ENCODE data around the gene ACTL8. TPM values are rescaled to one million over a fixed set of nuclear protein-coding genes. Genes with fewer than 3 reads are reported as not detected.

ACTL8 gene
- total and polyA plus RNA-seq, 2 experiments from 2014 or later, result 0.34 TPM; not detected in 1

DNA sequence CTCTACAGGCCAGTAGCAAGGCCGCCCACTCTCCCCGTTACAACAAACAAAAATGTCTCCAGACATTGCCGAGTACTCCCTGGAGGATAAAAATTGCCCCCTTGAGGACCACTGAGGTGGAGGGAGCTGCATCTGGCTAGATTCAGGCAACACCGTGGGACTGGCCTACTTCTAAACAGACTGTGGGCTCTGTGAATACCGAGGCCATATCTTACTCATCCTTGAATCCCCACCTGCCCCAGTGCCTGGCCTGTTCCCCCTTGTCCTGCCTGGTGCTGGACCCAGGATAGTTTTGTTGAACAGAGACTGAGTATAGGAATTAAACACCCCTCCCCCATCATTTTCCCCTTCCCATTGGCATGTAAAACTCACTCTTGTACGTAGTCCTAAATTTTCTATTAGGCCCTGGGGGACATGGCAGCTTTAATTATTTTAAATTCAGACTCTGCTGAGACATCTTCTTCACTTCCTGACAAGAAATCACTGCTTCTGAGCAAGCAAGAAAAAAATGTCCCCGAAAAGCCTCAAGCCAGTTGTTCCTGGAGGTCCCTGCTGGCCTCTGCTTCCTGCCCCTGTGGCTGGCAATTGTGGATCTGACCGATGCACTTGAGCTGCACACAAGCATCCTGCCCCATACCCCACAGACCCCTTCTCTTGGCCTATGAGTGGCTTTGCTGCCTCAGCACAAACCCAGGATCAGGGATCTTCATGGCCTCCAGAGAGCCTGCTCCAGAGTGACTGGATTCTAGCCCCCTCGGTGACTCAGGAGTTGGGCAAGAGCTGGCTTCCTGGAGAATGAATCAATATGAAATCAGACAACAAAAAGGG lies 111.0 kb downstream of the ACTL8 start:
- TF ChIP-seq EZH2phosphoT487 (IDR thresholded peaks at IDR 0.05; ENCODE audit: low read depth, severe bottlenecking, unreplicated experiment) (no peak), EZH2 (IDR thresholded peaks at IDR 0.05; ENCODE audit: borderline replicate concordance) (no peak)
- TF ChIP-seq, protein P1, sequence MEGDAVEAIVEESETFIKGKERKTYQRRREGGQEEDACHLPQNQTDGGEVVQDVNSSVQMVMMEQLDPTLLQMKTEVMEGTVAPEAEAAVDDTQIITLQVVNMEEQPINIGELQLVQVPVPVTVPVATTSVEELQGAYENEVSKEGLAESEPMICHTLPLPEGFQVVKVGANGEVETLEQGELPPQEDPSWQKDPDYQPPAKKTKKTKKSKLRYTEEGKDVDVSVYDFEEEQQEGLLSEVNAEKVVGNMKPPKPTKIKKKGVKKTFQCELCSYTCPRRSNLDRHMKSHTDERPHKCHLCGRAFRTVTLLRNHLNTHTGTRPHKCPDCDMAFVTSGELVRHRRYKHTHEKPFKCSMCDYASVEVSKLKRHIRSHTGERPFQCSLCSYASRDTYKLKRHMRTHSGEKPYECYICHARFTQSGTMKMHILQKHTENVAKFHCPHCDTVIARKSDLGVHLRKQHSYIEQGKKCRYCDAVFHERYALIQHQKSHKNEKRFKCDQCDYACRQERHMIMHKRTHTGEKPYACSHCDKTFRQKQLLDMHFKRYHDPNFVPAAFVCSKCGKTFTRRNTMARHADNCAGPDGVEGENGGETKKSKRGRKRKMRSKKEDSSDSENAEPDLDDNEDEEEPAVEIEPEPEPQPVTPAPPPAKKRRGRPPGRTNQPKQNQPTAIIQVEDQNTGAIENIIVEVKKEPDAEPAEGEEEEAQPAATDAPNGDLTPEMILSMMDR (IDR thresholded peaks at IDR 0.05; ENCODE audit: poor library complexity), result no peak
- no peak overlapping the region for H3K4me2 ChIP-seq
- no peaks in the 10 kb centered on the region for H3K4me1 ChIP-seq (ENCODE audit: insufficient read depth)
- H3K27ac ChIP-seq, result no peak overlapping the region
- H3K4me3 ChIP-seq, result no peak overlapping the region
- peak; percentile 39 for DNase-seq (ENCODE audit: low spot score)
- no peaks in the 10 kb centered on the region for H3K9me3 ChIP-seq (ENCODE audit: low read depth)
- no peaks in the 10 kb centered on the region for H3K36me3 ChIP-seq (replicated peaks; ENCODE audit: insufficient read depth, low read depth)
- H4K20me1 ChIP-seq (ENCODE audit: insufficient read depth, poor library complexity, severe bottlenecking), result no peaks in the 10 kb centered on the region
- H3K79me2 ChIP-seq, result no peaks in the 10 kb centered on the region
- no peaks in the 10 kb centered on the region for H3K27me3 ChIP-seq
- WGBS (ENCODE audit: low lambda C conversion rate, missing lambda C conversion rate), result 81% methylated on average over 9 of the region's 9 CpGs
- H3K9me2 ChIP-seq (replicated peaks; ENCODE audit: insufficient read depth), result no peaks in the 10 kb centered on the region
- no peak overlapping the region for H2AFZ ChIP-seq

DNA sequence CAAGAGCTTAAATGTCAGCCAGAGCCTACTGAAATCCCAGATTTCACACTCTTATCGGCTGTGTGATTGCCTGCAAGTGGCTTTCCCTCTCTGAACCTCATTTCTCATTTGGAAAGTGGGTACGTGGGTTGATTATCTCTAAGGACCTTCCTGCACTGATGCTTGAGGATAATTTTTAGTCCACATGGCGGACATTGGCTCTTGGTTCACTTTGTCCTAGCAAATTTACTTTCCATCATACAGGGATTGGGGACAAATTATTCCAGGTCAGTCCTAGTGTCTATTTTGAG lies 111.6 kb downstream of the ACTL8 start:
- Histone ChIP-seq H3K9me2 (replicated peaks; ENCODE audit: insufficient read depth) (no peaks in the 10 kb centered on the region), H3K27ac (no peak overlapping the region), H3K36me3 (replicated peaks; ENCODE audit: insufficient read depth, low read depth) (no peaks in the 10 kb centered on the region), H3K79me2 (no peaks in the 10 kb centered on the region), H3K9me3 (ENCODE audit: low read depth) (no peaks in the 10 kb centered on the region), H2AFZ (no peak overlapping the region), H3K27me3 (no peaks in the 10 kb centered on the region), H4K20me1 (ENCODE audit: insufficient read depth, poor library complexity, severe bottlenecking) (no peaks in the 10 kb centered on the region), H3K4me3 (no peak overlapping the region), H3K4me2 (no peak overlapping the region), H3K4me1 (ENCODE audit: insufficient read depth) (no peaks in the 10 kb centered on the region)
- 85% methylated on average over 3 of the region's 3 CpGs for WGBS (ENCODE audit: low lambda C conversion rate, missing lambda C conversion rate)
- no peak for TF ChIP-seq EZH2phosphoT487 (IDR thresholded peaks at IDR 0.05; ENCODE audit: low read depth, severe bottlenecking, unreplicated experiment)
- no peak for TF ChIP-seq EZH2 (IDR thresholded peaks at IDR 0.05; ENCODE audit: borderline replicate concordance)
- TF ChIP-seq, protein P1 (IDR thresholded peaks at IDR 0.05; ENCODE audit: poor library complexity), result no peak
- no peak for DNase-seq (ENCODE audit: low spot score)

DNA sequence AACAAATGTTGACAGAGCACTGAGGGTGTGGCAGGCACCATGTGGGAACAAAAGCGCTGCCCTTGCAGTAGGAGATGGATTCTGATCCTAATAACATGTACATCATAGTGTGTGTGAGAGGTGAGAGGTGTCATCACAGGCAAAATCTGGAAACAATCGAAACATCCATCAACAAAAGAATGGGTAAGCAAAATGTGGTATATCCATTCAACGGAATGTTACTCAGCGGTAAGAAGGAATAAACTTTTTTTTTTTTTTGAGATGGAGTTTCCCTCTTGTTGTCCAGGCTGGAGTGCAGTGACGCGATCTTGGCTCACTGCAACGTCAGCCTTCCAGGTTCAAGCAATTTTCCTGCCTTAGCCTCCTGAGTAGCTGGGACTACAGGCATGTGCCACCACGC lies 112.3 kb downstream of the ACTL8 start:
- no peak overlapping the region for H3K27ac ChIP-seq
- no peaks in the 10 kb centered on the region for H3K4me1 ChIP-seq (ENCODE audit: insufficient read depth)
- H3K4me2 ChIP-seq, result no peak overlapping the region
- H3K9me3 ChIP-seq (ENCODE audit: low read depth), result no peaks in the 10 kb centered on the region
- H3K9me2 ChIP-seq (replicated peaks; ENCODE audit: insufficient read depth), result no peaks in the 10 kb centered on the region
- no peaks in the 10 kb centered on the region for H3K79me2 ChIP-seq
- H3K4me3 ChIP-seq, result no peak overlapping the region
- WGBS (ENCODE audit: low lambda C conversion rate, missing lambda C conversion rate), result 96% methylated on average over 8 of the region's 8 CpGs
- H4K20me1 ChIP-seq (ENCODE audit: insufficient read depth, poor library complexity, severe bottlenecking), result no peaks in the 10 kb centered on the region
- no peak for TF ChIP-seq EZH2 (IDR thresholded peaks at IDR 0.05; ENCODE audit: borderline replicate concordance)
- TF ChIP-seq EZH2phosphoT487 (IDR thresholded peaks at IDR 0.05; ENCODE audit: low read depth, severe bottlenecking, unreplicated experiment), result no peak
- TF ChIP-seq, protein P1 (IDR thresholded peaks at IDR 0.05; ENCODE audit: poor library complexity), result no peak
- H2AFZ ChIP-seq, result no peak overlapping the region
- H3K27me3 ChIP-seq, result no peaks in the 10 kb centered on the region
- no peak for DNase-seq (ENCODE audit: low spot score)
- H3K36me3 ChIP-seq (replicated peaks; ENCODE audit: insufficient read depth, low read depth), result no peaks in the 10 kb centered on the region
